Activated naive CD4-positive, alpha-beta T cell treated with anti-CD3 and anti-CD28 coated beads for 36 hours (primary cell): ENCODE results near the gene TUBA3E. TPM values are rescaled to one million over a fixed set of nuclear protein-coding genes. Genes with fewer than 3 reads are reported as not detected.
"Not testable (repeated sequence)": the region's sequence is repeated elsewhere in the genome, so short reads cannot be mapped to it uniquely, and the experiment has no call there.

Experiments used
- CTCF ChIA-PET: fragments of 350-600 bp; sonication (Branson Sonifier 250); formaldehyde crosslinking; loops from one replicate; lab custom pipeline; 2021; ENCODE audit warnings: antibody characterized with exemption; lab: Charles Lee
- DNase-seq: peaks from one replicate; pipeline ENCODE4 v3.0.0-alpha.2; 2020
- H3K27ac Mint-ChIP-seq: one replicate; pipeline ENCODE4 v1.8.0; 2021; ENCODE audit warnings: mild to moderate bottlenecking, mixed read lengths
- H3K27me3 Mint-ChIP-seq: one replicate; pipeline ENCODE4 v1.8.0; 2021; ENCODE audit warnings: low read depth, mixed read lengths
- H3K36me3 Mint-ChIP-seq: one replicate; pipeline ENCODE4 v1.8.0; 2021; ENCODE audit warnings: low read depth, mixed read lengths
- H3K4me1 Mint-ChIP-seq: one replicate; pipeline ENCODE4 v1.8.0; 2021; ENCODE audit warnings: low read depth, mixed read lengths
- H3K4me3 Mint-ChIP-seq: one replicate; pipeline ENCODE4 v1.8.0; 2021; ENCODE audit warnings: mild to moderate bottlenecking, moderate library complexity, mixed read lengths
- H3K9me3 Mint-ChIP-seq: one replicate; pipeline ENCODE4 v1.8.0; 2021; ENCODE audit warnings: mixed read lengths
- intact Hi-C: fragments of 100-400 bp; cut with micrococcal nuclease; formaldehyde crosslinking; loops from one replicate; pipeline ENCODE4 v1.15.1; 2023
- total RNA-seq, 2 experiments: library from RNA; stranded (reverse); gene quantifications; one replicate each; pipeline ENCODE4 v1.2.3, GENCODE V29; 2021

The TUBA3E gene
- total RNA-seq, 2 experiments from 2014 or later: not detected

DNA sequence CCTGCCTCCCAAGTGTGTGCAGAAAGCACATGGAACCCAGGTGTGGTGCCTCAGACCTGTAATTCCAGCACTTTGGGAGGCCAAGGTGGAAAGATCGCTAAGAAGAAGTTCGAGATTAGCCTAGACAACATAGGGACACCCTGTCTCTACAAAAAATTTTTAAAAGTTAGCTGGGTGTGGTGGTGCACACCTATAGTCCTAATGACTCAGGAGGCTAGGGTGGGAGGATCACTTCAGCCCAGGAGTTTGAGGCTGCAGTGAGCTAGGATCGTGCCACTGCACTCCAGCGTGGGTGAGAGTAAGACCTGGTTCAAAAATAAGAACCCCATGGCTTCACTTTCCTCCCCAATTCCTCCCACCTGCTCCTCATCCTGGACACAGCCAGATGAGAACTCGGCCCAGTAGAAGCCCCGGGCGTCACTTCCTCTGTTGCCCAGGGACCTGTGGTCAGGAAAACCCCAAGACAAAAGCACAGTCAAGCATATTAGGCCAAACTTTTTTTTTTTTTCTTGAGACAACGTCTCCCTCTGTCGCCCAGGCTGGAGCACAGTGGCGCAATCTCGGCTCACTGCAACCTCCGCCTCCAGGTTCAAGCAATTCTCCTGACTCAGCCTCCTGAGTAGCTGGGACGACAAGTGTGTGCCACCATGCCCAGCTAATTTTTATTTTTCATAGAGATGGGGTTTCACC, 40.3 kb downstream of the TUBA3E start:
- H3K27ac Mint-ChIP-seq, DNase-seq, CTCF ChIA-PET, H3K9me3 Mint-ChIP-seq, H3K27me3 Mint-ChIP-seq, H3K4me1 Mint-ChIP-seq, H3K4me3 Mint-ChIP-seq: not testable (repeated sequence)
- peaks cover 12% of the 10 kb centered on the region for H3K36me3 Mint-ChIP-seq
- intact Hi-C loops: loop anchor here (10.0 kb wide), 1 partner anchor 177 kb away; no protein-coding TSS in a partner anchor

DNA sequence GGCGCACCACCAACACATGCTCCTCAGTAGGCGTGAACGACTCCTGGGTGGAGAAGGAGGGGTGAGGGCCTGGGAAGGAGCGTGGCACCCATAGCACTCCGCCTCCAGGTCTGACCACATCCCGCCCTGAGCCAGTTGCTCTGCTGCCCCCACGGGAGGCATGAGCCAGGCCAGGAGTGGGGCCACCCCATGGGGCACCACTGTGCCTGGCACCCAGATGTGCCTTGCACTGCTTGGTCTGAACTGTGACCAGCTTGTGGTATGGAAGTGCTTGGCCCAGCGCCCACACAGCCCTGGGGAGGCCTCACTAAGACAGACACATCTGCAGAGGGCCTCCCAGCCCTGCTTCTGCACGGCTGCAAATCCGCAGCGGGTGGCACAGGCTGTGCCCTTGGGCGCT, 40.9 kb downstream of the TUBA3E start:
- intact Hi-C loops: loop anchor here (10.0 kb wide), 1 partner anchor 177 kb away; no protein-coding TSS in a partner anchor
- H3K27ac Mint-ChIP-seq, H3K4me1 Mint-ChIP-seq, H3K9me3 Mint-ChIP-seq, CTCF ChIA-PET, H3K27me3 Mint-ChIP-seq, DNase-seq, H3K4me3 Mint-ChIP-seq: not testable (repeated sequence)
- H3K36me3 Mint-ChIP-seq: peaks cover 14% of the 10 kb centered on the region

DNA sequence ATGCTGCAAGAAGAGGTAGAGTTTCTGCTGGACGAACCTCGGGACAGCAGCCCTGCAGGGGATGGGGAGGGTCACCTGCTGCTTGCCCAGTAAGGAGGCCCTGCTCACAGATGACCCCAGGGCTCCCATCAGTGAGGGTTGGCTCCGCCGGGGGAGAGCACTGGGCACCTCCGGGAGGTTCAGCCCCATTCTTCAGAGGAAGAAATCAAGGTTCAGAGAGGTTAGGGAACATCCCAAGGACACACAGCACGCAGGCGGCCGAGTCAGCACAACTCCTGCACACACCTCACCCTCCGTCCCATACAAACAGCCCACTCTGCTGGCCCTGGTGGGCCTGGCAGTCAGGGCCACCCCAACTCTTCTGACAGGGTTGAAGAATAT, 41.6 kb downstream of the TUBA3E start:
- Mint-ChIP-seq H3K4me3 (no peak overlapping the region), H3K36me3 (peaks cover 14% of the 10 kb centered on the region), H3K27ac (no peak overlapping the region), H3K27me3 (no peaks in the 10 kb centered on the region), H3K4me1 (no peaks in the 10 kb centered on the region), H3K9me3 (no peaks in the 10 kb centered on the region)
- CTCF ChIA-PET: no interaction called here
- no peak for DNase-seq
- intact Hi-C loops: loop anchor here (10.0 kb wide), 1 partner anchor 178 kb away; no protein-coding TSS in a partner anchor

DNA sequence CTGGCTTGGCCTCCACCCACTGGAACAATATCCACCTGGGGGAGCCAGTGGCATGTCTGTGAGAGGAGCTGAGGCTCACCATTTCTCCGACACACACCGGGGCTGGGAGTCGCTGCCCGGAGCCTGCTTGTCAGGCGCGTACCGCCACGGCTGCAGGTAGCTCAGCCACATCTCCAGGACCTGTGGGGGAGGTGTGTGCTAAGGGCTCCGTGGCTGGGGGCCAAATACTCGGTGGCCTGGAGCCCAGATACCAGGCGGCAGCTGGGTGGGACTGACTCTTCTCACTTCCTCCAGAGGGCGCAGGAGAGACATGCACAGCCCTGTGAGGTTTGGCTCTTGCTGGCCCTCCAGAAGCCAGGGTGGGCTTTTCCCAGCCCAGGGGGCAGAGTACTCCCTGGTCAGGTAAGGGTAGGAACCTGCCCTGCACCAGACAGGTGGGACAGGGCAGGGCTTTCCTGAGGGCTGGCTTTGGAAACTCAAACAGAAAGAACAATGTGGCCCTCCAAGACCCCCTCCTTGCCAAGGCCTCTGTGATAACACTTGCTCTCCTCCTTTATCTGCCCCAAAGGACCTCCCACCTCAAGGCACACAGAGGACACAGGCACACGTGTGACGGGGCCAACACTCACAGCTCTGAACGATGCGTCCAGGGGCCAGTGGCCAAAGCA, 42.1 kb downstream of the TUBA3E start:
- H3K9me3 Mint-ChIP-seq, CTCF ChIA-PET, H3K27me3 Mint-ChIP-seq, DNase-seq, H3K4me3 Mint-ChIP-seq, H3K4me1 Mint-ChIP-seq, H3K27ac Mint-ChIP-seq: not testable (repeated sequence)
- peaks cover 14% of the 10 kb centered on the region for H3K36me3 Mint-ChIP-seq
- intact Hi-C loops: loop anchor here (10.0 kb wide), 1 partner anchor 179 kb away; no protein-coding TSS in a partner anchor

DNA sequence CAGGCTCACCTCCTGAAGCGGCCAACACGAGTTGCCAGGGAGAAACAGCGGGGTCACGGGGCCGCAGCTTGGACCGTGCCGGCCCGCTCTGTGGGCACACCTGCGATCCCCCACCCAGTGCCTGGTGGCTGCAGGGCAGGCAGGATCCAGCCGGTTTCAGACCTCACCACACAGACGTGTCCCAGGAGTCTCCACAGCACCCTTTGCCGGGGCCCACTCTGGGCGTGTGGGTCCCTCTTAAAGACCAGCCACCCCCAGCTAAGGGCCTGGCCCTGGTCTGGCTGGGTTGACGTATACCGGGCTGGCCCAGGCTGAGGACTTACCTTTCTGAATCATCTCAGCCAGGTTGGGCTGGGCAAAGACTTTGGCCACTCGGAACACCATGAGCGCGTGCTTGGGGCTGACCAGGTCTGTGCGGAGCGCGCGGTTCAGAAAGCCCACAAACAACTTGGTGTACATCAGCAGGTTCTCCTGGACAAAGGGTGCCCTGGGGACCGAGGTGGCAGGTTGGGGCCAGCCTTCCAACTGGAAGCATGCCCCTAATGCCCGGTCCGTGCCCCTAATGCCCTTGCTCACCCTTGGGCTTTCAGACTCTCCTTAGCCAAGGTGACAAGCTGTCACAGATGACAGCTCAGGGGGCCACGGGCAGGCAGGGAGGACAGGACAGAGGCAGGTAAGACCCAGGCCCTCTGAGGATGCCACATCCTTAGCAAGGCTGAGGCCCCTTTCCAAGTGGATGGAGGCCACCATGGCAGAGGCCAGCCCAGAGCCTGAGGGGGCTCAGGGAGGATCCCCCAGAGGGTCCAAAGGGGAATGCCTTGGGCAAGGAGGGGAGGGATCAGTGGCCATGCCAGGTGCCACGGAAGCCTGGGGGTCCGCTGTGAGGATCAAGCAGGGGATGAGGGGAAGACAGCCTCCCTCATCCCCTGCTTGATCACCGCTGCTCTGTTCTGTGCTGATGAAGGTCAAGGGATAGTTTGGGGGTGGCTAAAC, 43.2 kb downstream of the TUBA3E start:
- intact Hi-C loops: loop anchor here (10.0 kb wide), 1 partner anchor 180 kb away; no protein-coding TSS in a partner anchor
- CTCF ChIA-PET: no interaction called here

DNA sequence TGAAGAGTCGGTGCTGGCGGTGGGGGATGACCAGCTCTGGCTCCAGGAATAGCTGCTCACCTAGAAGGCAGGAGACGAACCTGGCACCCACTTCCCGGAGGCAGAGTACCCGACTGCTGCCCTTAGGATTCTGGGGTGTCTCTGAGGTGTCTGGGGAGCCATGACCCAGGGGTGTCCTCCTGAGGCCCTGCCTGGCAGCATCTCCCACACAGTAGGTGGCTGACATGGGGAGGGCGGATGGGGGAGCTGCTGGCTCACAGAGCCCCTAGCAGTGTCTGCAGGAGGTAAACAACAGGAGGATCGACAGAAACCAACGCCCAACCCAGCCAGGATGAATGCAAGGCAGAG, 43.8 kb downstream of the TUBA3E start:
- DNase-seq, H3K9me3 Mint-ChIP-seq, H3K4me1 Mint-ChIP-seq, CTCF ChIA-PET, H3K27ac Mint-ChIP-seq, H3K4me3 Mint-ChIP-seq, H3K27me3 Mint-ChIP-seq: not testable (repeated sequence)
- peaks cover 13% of the 10 kb centered on the region for H3K36me3 Mint-ChIP-seq
- intact Hi-C loops: loop anchor here (10.0 kb wide), 1 partner anchor 180 kb away; no protein-coding TSS in a partner anchor

More for the DNA sequence above, 43.2 kb downstream of the TUBA3E start:
- H3K9me3 Mint-ChIP-seq: no peaks in the 10 kb centered on the region
- H3K36me3 Mint-ChIP-seq: peaks cover 13% of the 10 kb centered on the region
- H3K27me3 Mint-ChIP-seq: no peaks in the 10 kb centered on the region
- no peaks in the 10 kb centered on the region for H3K4me1 Mint-ChIP-seq
- DNase-seq: no peak
- no peak overlapping the region for H3K4me3 Mint-ChIP-seq
- H3K27ac Mint-ChIP-seq: no peak overlapping the region

DNA sequence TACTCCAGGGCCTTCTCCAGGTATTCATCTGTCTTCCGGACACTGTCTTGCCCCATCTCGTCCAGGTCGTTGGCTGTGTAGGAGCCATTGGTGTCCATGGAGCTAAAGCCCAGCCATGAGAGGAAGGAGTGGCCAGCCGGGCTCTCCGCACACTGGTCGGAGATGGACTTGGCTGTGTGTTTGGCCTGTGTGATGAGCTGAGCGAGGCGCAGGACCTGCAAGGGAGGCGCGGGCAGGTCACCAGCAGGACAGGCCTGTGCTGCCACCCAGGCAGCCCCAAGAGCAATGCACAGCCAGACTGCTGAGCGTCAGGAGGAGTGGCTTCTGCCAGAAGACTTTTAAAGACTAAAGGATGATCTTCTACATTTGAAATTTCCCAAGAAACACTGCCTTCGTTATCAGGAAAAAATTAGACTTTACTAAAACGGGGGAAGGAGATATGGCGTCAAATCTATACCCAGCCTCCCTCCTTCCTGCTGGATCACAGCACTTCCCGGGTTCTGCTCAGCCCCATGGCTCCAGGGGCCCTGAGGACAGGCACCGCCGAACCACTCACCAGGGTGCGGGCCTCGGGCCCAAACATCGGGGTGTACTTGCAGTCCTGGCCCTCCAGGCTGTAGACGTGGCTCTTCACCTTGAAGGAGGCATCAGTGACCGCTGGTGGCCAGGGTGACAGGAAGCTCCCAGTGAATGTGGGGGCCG, 44.4 kb downstream of the TUBA3E start:
- CTCF ChIA-PET, H3K27ac Mint-ChIP-seq, H3K4me1 Mint-ChIP-seq, H3K4me3 Mint-ChIP-seq, DNase-seq, H3K9me3 Mint-ChIP-seq, H3K27me3 Mint-ChIP-seq: not testable (repeated sequence)
- intact Hi-C loops: loop anchor here (10.0 kb wide), 1 partner anchor 181 kb away; no protein-coding TSS in a partner anchor
- peaks cover 13% of the 10 kb centered on the region for H3K36me3 Mint-ChIP-seq

DNA sequence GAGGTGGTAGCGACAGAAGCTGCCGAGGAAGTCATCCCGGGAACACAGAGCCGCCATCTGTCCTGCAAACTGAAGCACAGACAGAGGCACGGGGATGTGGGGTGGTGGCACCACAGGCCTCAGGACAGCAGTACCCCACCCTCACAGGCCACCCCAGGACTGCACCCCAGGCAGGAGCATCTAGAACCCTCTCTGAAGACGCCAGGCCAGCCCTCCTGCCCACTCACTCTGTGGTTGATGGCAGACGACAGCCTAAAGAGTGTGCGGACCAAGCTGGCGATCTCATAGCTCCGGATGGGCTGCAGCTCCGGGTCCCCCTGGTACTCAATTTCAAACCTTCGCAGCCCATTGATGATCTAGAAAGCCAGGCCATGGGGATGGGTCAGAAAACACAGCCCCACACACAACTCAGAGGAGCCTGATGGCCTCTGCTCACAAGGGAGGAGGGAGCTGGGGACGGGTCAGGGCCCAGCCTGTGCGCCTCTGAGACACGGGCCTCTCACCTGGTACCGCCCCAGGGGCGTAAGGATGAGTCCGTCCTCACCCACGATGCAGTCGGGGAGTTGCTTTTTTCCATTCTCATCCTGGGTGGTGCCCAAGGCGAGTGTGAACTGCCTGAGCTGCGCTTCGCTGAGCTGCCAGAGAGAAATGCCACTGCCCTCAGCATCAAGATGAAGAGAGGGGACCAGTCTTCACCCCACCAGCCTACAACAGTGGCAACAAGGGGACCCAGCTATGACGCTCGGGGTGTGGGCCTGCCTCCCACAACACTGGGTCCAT, 45.2 kb downstream of the TUBA3E start:
- Mint-ChIP-seq H3K9me3 (no peaks in the 10 kb centered on the region), H3K36me3 (peaks cover 10% of the 10 kb centered on the region), H3K27ac (no peak overlapping the region), H3K27me3 (no peaks in the 10 kb centered on the region), H3K4me1 (no peaks in the 10 kb centered on the region), H3K4me3 (no peak overlapping the region)
- intact Hi-C loops: loop anchor here (10.0 kb wide), 1 partner anchor 182 kb away; no protein-coding TSS in a partner anchor
- no peak for DNase-seq
- CTCF ChIA-PET: no interaction called here

DNA sequence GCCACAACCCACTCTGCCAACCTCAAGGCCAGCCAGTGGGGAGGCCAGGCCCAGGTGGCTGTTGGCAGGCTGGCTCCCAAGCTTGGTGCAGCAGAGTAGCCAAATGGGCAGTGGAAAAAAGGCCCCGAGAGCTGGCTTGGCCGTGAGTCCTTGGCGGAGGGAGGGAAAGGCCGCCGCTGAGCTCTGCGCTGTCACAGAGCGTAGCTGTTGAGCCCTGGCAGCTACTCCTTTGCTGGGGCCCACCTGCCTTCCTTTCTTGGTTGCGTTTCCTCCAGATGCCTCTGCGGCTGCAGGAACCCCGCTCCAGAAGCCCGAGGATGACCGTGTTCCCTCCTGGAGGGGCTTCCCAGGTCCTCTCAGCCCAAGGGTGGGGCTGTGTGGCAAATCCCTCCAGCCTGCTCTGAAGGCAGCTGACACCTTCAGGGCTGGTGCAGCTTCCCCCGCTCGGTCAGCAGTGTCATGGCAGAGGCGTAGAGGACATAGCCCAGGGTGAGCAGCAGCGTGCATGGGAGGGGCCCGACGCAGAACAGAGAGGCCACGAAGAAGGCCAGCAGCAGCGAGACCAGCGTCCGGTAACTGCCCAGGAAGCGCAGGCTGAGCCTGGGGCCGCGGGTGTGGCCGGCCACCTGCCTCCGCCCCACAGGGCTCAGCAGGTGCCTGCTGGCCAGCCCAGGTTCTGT, 46.0 kb downstream of the TUBA3E start:
- not testable (repeated sequence) for H3K27ac Mint-ChIP-seq, H3K4me1 Mint-ChIP-seq

DNA sequence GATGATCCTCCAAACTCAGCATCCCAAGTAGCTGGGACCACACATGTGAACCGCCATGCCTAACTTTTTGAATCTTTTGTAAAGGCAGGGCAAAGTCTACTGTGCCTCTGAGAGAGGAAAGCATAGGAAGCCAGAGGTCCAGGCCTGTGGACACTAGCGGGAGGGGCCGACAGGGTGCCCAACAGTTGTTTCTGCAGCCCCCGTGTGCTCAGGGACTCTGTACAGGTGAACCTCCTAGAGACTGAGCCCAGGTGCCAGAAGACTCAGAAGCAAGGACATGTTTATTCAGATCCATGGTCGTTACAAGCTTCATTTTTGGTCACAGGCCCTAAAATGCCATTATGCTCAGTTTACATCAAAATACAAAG, 47.1 kb downstream of the TUBA3E start:
- H3K27ac Mint-ChIP-seq, H3K9me3 Mint-ChIP-seq, H3K4me3 Mint-ChIP-seq, H3K4me1 Mint-ChIP-seq, H3K27me3 Mint-ChIP-seq, CTCF ChIA-PET, DNase-seq: not testable (repeated sequence)
- intact Hi-C loops: loop anchor here (10.0 kb wide), 1 partner anchor 184 kb away; no protein-coding TSS in a partner anchor
- H3K36me3 Mint-ChIP-seq: peaks cover 10% of the 10 kb centered on the region

More for the DNA sequence above, 46.0 kb downstream of the TUBA3E start:
- H3K36me3 Mint-ChIP-seq: peaks cover 10% of the 10 kb centered on the region
- intact Hi-C loops: loop anchor here (10.0 kb wide), 1 partner anchor 183 kb away; no protein-coding TSS in a partner anchor
- H3K4me3 Mint-ChIP-seq, H3K27me3 Mint-ChIP-seq, H3K9me3 Mint-ChIP-seq, CTCF ChIA-PET, DNase-seq: not testable (repeated sequence)
